SKM-1 (cell line): ENCODE measurements around the gene PCK2.
"Not testable (repeated sequence)": the region's sequence is repeated elsewhere in the genome, so short reads cannot be mapped to it uniquely, and the experiment has no call there.

Experiments
- DNase-seq: peaks from one replicate; lab custom pipeline; 2025; ENCODE audit not compliant: unreplicated experiment; lab: John Stamatoyannopoulos, UW

PCK2 gene

DNA sequence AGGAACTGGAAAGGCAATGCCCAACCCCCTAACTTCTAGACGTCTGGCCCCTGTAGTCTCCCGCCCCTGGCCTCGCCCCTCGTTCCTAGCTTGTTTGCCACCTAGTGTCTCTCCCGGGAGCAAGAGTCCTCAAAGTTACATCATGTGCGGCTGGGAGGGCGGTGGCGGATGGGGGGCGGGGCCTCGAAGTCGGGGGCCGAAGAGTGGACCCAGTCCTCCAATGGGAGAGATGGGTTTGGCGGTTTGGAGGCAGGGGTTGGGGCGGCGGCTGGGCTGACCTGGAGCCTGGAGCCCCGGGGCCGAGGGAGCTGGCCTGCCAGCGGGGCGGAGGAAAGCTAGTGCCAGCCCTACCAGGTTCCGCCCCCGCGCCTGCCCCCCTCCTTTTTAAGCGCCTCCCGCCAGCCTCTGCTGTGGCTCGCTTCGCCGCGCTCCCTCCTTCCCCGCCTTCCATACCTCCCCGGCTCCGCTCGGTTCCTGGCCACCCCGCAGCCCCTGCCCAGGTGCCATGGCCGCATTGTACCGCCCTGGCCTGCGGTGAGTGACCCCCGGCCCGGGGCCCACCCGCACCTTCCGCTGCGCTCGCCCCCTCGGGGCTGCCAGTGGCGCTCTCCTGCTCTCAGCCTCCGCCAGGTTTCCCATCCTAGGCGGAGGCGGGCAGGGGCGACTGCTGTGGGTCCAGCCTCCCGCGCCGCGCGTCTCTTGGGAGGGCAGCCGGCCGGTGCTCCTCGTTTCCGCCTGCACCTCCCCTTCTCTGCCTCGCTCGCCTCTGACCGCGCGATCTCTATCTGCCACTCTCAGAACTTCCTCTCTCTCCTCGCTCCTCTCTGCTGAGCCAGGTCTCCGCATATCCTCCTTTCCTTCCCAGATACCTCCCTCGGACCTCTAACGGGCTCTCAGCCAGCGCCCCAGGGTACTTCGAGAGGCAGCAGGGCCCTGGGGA, at the start of gene PCK2:
PCK2 (plus strand) TSS at position 411 of the 940 bp plus-strand sequence; CDS start at position 506, 95 bp downstream.
- DNase-seq: peak; percentile 34

DNA sequence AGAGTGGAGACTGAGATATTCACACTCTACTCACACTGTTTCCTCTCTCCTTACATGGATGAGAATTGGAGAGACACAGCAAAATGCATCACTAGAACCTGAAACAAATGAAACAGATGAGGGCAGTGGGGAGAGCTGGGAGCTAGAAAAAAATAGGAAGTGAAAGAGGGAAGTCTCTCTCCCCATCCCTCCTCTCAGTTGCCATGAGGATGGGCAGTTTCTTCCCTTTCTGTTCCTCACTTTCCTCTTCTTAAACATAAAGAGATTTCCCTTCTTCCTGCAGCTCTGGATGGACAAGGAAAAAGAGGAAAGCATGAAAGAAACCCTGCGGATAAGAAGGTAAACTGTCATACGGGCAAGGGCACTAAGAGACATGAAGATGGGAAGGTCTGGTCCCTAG, 45.1 kb upstream of the PCK2 start:
- not testable (repeated sequence) for DNase-seq

DNA sequence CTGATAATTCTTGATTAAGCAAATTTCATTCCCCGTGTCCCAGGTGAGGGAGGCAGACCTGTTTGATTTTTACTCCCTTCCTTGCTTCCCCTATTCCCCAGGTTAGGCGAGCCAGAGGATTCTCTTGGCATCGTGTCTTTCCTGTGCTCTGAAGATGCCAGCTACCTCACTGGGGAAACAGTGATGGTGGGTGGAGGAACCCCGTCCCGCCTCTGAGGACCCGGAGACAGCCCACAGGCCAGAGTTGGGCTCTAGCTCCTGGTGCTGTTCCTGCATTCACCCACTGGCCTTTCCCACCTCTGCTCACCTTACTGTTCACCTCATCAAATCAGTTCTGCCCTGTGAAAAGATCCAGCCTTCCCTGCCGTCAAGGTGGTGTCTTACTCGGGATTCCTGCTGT, 43.4 kb upstream of the PCK2 start:
- not testable (repeated sequence) for DNase-seq

DNA sequence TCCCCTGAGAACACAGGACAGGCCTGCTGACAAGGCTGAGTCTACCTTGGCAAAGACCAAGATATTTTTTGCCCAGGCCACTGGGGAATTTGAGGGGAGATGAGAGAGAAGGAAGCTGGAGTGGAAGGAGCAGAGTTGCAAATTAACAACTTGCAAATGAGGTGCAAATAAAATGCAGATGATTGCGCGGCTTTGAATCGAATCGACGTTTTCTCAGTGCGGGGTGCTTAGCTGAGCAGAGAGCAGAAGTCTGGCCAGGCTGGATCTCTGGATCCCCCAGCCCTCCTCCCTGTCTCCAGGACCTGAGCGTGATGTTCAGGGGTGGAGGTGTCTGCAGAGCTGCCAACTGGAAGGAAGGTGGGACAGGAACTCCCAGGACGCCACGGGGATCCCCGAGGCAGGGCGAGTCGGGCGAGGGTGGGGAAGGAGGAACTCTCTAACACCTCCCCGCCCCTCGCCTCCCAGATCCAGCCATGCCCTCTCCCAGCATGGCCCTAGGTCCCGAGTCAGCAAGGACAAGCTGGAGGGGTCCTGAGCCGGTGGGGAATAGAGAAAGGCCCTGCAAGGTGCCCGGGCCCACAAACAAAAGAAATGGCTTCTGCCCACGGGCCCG, 42.8 kb upstream of the PCK2 start:
- no peak for DNase-seq

DNA sequence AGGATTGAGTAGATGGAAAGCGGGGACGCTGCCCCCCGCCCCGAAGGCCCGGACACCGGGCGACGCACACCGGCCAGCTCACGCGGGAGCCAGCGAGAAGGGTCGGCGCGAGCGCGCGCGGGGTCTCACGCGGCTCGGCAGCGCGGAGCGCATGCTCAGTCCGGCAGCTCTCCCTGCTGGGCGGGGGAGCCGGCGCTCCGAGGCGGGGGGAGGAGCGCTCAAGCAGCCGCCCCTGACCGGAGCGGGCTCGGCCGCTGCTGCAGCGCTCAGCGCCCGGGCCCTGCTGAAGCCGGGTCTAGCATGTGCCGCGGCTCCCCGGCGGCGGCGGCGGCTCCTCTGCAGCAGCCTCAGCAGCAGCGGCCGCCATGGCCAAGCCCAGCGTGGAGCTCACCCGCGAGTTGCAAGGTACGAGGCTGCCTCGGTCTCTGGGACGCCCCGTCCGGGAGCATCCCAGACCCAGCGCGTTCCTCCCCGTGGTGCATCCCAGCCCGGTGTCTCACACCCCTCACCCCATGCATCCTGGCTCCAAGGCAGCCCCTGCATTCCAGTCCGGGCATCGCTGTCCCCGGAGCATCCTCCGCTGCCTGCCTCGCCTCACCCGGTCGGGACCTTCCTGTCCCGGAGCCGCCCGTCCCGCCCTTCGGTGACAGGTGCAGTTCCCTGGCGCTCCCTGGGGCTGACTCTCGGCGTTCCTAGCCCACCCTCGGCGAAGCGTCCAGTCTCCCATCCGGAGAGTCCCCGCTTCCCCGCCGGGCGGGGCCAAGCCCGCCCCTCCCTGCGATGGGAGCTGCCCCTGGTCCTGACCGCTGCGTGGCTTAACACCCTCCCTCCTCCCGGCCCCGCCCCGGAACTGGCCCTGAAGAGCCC, 42.1 kb upstream of the PCK2 start, which contains the start of gene CARMIL3:
CARMIL3 (plus strand) TSS at position 221 of the 867 bp plus-strand sequence; CDS start at position 366, 145 bp downstream.
- no peak for DNase-seq

DNA sequence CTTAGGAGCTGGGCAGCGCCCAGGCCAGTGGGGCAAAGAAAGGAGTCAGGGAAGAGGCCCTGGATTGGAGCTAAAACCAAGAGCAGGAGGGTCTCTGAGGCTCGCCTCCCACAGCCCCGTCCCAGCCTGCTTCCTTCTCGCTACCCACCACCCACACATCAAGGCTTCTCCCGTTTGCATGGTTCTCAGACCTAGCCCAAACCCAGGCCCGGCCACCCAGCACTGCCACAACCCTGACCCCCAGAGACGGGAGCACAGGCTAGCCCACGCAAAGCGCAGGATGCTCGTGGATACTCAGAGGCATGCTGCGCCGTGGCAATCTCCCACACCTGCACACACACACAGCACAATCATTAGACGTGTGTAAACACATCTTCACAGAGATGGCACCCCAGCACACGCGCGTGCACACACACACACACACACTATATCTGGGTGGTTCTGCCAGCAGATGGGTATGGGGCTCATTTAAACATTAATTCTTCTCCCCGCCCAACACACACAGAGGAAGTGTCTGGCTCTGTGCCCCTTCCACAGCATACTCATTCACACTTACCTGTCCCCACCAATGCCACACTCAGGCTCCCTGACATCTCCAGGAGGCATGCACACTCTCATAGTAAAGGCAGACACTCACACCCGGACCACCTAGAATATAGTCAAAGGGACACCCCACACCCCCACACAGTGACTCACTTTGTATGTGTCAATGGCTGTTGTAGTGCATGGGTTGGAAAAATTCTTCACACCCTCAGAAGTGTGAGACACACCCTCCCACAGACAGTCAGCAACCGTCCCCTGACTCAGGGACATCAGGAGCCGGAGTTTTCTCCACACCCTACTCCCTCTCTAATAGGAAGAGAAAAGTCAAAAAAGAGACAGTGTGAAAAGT, 41.2 kb upstream of the PCK2 start:
- DNase-seq: no peak

DNA sequence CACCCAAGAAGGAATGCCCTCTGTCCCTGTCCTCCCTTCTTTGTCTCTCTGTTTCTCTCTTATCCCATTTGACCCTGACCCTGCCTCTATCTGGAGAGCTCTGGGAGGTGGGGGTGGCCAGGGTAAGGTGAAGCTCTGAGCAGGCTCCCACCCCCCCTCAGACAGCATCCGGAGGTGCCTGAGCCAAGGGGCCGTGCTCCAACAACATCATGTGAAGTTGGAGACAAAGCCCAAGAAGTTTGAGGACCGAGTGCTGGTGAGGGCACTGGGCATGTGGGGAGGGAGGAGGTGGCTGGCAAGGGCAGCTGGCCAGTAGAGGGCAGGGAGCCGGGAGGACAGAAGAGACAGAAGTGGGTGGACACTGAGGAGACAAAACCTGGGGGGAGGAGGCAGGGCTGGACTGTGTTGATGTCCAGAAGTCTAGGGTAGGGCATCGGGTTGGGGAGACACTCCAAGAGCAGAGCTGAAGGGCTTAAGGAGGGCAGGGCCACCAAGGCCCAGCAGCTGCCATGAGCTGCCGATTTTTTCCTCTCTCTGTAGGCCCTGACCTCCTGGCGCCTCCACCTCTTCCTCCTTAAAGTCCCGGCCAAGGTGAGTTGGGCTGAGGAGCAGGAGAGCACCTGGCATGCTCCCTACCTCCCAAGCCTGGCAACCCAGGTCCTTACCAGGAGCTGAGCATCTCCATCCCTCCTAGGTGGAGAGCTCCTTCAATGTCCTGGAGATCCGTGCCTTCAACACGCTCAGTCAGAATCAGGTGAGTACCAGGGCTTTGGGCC, 40.4 kb upstream of the PCK2 start:
- DNase-seq: no peak

DNA sequence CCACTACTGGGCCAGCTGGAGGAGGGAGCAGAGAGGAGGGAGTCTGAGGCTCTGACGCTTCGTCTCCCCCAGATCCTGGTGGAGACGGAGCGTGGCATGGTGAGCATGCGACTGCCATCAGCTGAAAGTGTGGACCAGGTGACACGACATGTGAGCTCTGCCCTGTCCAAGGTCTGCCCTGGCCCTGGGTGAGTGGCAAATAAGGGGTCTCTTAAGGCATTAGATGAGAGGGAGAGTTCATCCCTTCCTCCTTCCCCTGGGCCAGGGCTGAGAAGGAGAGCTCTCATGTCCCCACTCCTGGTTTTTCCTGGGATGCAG, 39.8 kb upstream of the PCK2 start:
- no peak for DNase-seq

DNA sequence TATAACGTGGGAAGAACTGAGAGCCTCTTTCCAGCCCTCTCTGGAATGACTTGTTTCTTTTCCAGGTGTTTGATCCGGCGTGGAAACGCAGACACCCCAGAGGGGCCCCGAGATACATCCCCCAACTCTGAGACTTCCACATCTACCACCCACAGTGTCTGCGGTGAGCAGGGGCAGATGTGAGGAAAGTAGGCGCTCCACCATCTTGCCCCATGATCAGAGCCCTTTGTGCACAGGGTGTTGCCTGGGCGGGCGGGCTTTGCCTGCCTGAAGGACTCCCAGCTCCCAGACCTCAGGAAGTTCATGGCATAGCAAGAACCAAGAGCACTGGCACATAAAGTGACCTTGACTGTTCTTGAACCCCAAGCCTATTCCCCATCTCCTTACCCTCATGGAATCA, 39.5 kb upstream of the PCK2 start:
- DNase-seq: no peak

DNA sequence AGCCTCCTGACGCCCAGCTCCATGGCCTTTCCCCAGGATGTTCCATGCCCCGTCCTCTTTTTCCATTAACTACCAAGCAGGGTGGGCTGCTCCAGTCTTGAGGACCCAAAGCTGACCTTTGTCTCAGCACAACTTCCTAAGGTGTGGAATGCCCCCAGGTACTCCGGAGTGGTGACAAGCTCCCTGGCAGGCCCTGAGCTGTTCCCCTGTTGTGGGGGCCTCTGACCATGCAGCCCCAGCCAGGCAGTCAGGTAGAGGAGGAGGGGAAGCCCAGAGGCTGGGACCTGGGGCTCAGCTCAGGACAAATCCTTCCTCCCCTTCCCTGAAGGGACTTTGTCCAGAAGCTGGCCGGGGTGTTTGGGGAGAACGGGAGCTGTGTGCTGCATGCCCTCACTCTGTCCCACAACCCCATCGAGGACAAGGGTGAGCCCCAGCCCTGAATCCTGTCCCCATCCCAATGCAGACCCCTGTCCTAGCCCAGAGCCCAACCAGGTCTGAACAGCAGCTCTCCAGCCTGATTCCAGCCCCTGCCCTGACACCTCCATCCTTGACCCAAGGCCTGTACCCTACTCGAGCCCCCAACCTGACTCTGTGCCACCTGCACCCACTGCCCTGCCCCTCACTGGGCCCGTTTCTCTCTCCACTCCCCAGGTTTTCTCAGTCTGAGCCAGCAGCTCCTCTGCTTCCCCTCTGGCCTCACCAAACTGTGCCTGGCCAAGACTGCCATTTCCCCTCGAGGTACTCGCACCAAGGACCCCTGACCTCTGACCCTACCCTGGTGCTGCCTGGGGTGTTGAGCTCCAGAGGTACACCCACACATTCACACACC, 37.9 kb upstream of the PCK2 start:
- no peak for DNase-seq

DNA sequence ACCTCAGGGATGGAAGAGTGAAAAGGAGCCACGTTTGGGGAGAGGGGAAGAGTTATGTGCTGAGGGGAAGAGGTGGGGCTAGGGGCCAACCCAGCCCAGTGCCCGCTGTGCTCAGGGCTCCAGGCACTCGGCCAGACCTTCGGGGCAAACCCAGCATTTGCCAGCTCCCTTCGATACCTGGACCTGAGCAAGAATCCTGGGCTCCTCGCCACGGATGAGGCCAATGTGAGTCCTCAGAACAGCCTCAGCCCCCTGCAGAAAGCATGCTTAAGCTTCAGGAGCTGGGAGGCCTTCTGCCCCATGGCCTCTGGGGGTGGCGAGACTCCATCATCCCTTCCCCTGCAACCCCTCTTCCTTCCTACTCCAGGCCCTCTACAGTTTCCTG, 37.3 kb upstream of the PCK2 start:
- DNase-seq: no peak

DNA sequence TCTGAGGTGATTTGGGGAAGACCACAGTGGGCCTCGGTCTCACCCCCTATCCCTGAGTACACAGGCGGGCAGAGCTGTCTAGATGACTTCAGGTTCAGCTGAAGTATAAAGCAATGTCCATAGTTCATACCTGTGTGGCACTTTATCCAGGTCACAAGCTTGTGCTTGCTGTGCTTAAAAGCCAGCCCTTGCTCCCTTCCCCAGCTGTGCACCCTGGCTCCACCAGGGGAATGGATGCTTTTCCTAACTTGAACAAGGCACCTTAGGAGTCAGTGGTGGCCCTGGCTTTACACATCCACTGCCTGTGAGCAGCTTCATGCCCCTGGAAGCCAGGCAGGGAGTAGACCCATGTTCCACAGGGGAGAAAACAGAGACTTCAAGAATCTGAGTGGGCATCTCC, 36.8 kb upstream of the PCK2 start:
- DNase-seq: no peak

DNA sequence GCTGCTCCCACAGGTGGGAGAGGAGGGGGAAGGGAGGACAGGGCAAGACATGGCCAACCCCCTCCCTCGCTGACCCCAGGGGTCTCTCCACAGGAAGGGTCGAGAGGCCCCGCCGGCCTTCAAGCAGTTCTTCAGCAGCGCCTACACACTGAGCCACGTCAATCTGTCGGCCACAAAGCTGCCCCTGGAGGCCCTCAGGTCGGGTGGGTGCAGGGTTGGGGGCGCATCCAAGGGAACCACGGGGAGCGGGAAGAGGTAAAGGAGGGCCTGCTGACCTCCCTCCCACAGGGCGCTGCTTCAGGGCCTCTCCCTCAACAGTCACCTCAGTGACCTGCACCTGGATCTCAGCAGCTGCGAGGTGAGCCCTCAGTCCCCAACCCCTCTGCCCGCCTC, 36.2 kb upstream of the PCK2 start:
- no peak for DNase-seq

DNA sequence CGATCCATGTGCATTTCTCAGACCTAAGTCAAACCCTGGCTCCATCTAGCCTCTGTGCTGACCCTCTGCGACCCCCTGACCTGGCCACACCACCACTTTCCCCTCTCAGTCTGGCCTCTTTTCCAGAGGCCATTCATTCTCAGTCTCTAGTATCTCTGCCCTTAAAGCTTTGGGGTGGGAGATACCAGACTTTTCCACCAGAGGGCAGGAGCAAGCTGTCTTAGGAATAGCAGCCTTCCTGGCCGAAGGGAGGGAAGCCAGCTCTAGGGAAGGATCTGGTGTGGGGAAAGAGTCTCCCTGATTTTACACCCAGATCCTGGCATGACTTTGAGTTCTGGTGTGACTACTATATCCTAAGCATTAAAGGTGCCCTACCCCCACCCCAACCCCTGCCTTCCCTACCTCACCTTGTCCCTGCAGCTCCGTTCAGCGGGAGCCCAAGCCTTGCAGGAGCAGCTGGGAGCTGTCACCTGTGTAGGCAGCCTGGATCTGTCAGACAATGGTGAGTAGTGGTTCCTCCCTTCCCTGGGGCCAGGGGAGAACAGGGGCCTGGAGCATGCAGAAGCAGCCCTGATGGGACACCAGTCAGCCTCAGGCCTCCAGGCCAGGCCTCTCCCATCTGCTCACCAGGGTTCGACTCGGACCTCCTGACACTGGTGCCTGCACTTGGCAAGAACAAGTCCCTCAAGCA, 35.7 kb upstream of the PCK2 start:
- DNase-seq: peak; percentile 2

DNA sequence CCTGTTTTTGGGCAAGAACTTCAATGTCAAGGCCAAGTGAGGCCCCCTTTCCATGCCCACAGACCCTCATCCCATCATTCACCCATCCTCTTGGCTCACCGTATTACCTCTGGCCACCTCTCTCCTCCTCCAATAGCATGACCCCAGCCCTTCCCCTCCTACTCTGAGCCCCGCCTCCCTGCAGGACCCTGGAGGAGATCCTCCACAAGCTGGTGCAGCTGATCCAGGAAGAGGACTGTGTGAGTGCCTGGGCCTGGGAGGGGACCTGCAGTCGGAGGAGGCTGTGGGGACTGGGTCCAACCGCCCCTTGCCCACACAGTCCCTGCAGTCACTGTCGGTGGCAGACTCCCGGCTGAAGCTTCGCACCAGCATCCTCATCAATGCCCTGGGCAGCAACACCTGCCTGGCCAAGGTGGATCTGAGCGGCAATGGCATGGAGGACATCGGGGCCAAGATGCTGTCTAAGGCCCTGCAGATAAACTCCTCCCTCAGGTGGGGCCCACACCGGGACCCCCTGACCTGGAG, 35.1 kb upstream of the PCK2 start:
- DNase-seq: no peak

DNA sequence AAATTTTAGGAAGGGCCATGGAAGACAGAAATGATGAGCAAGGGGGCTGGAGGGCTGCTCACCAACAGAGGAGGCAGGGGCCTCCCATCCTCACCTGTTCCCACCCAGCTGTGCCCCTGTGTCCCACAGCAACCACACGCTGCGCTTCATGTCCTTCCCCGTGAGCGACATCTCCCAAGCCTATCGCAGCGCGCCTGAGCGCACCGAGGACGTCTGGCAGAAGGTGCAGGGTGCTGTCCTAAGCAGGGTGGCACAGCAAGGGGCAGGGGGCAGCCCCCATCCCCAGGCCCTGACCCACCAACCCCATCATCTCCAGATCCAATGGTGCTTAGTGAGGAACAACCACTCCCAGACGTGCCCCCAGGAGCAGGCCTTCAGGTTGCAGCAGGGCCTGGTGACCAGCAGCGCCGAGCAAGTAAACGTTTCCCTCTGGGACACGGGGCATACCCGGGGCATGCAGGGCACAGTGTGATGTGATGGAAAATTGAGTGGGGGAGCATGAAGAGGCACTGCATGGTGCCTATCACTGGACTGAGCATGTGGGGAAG, 34.2 kb upstream of the PCK2 start:
- no peak for DNase-seq

DNA sequence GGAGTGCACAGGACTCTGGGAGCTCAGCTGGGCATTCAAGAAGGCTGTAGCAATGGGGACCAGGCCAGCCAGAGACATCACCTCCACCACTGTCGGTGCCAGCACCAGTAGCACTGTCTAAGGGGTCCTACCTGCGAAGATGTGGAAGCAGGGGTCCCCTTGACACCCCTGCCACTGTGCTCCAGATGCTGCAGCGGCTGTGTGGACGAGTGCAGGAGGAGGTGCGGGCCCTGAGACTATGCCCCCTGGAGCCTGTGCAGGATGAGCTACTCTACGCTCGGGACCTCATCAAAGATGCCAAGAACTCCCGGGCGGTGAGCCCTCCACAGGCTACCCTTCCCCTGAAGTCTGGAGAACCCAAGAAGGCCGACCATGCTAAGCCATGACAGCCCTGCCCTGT, 33.7 kb upstream of the PCK2 start:
- DNase-seq: no peak
